Lung (tissue), 12 donors: ENCODE measurements around the gene PRTFDC1. TPM values are rescaled to one million over a fixed set of nuclear protein-coding genes. Genes with fewer than 3 reads are reported as not detected.

ENCODE experiments used
- ATAC-seq: fragments of 200-7000 bp; cut with Tn5 transposase; one replicate; pipeline ENCODE4 v1.9.1; 2020; ENCODE audit warnings: moderate number of reproducible peaks; ENCODE audit not compliant: insufficient read depth, low FRiP score
- DNase-seq, 3 donors: peaks; one replicate each; pipeline ENCODE4 v3.0.0-alpha.2; 2013 to 2017
- H3K27ac ChIP-seq, 2 donors: one replicate each; pipeline ENCODE4 v1.5.1; 2013; ENCODE audit warnings: mild to moderate bottlenecking in 2 of 2, moderate library complexity in 2 of 2, control low read depth in 1 of 2, inconsistent platforms in 1 of 2, low read depth in 1 of 2, low read length in 1 of 2
- H3K27me3 ChIP-seq, 3 donors: one replicate each; pipeline ENCODE4 v1.5.1; 2013; ENCODE audit warnings: low read length in 2 of 3; ENCODE audit not compliant: control insufficient read depth in 3 of 3, insufficient read depth in 3 of 3
- H3K36me3 ChIP-seq, 4 donors: one replicate each; pipeline ENCODE4 v1.5.1; 2013; ENCODE audit warnings: low read length in 4 of 4, mild to moderate bottlenecking in 1 of 4, moderate library complexity in 1 of 4; ENCODE audit not compliant: control insufficient read depth in 4 of 4, insufficient read depth in 4 of 4
- H3K4me1 ChIP-seq, 5 donors: one replicate each; pipeline ENCODE4 v1.5.1; 2013; ENCODE audit warnings: low read length in 5 of 5, mild to moderate bottlenecking in 2 of 5, moderate library complexity in 1 of 5; ENCODE audit not compliant: control insufficient read depth in 5 of 5, insufficient read depth in 5 of 5
- H3K4me3 ChIP-seq: one replicate; pipeline ENCODE4 v1.5.1; 2013; ENCODE audit warnings: mild to moderate bottlenecking, control low read depth, moderate library complexity
- H3K9ac ChIP-seq, 2 donors: one replicate each; pipeline ENCODE4 v1.5.1; 2013; ENCODE audit warnings: low read length in 2 of 2, control low read depth in 1 of 2; ENCODE audit not compliant: insufficient read depth in 1 of 2
- H3K9me3 ChIP-seq, 4 donors: one replicate each; pipeline ENCODE4 v1.5.1; 2013; ENCODE audit warnings: low read length in 3 of 4, mild to moderate bottlenecking in 1 of 4, moderate library complexity in 1 of 4; ENCODE audit not compliant: control insufficient read depth in 4 of 4, insufficient read depth in 3 of 4
- CTCF ChIP-seq: IDR thresholded peaks from 2 replicates; pipeline ENCODE4 v1.5.1; 2012; ENCODE audit warnings: mild to moderate bottlenecking; ENCODE audit errors: control extremely low read depth, extremely low read depth
- WGBS, 2 donors: extraction: QIAGEN DNeasy Blood & Tissue Kit; methylation state at CpG; one replicate each; pipeline ENCODE4 v1.1.7; 2013; 5-methylcytosine and 5-hydroxymethylcytosine counted together
- polyA plus RNA-seq, 2 donors: library from polyadenylated mRNA; stranded (reverse); fragments of 200-250 nt; gene quantifications; one replicate each; pipeline ENCODE4 v1.2.1, GENCODE V29; 2013
- total RNA-seq, 2 donors: library from RNA; depleted of rRNA in 1 of 2; stranded (reverse); fragments of >200 nt in 1 of 2; gene quantifications; one replicate each; pipeline ENCODE4 v1.2.1, GENCODE V29; 2014 to 2021
- donor health status: control.
- donor health status: control.
- donor health status: Bipolar disorder and iron deficiency.
- donor health status: healthy.
- donor health status: DM: yes; HTN: yes; CAD: no.

Gene PRTFDC1
- total and polyA plus RNA-seq, 4 donors: 1.6 to 12.5 (median 3.1) TPM

GRCh38 chr10:24866604-24867583, 85.5 kb downstream of the PRTFDC1 start:
- peaks cover 0 to 3% (median 0%) of the 10 kb centered on the region in 4 donors for H3K9me3 ChIP-seq
- peaks cover 0 to 27% (median 4%) of the 10 kb centered on the region in 5 donors for H3K4me1 ChIP-seq
- TF ChIP-seq CTCF: no peak
- H3K9ac ChIP-seq: no peak overlapping the region
- DNase-seq (peak in 2 of 3 donors; percentile 37 to 50), ATAC-seq (peak; percentile 41)
- no peak overlapping the region for H3K27ac ChIP-seq
- H3K4me3 ChIP-seq: no peak overlapping the region
- peaks cover 0 to 4% (median 0%) of the 10 kb centered on the region in 4 donors for H3K36me3 ChIP-seq
- no peaks in the 10 kb centered on the region for H3K27me3 ChIP-seq
- 47 to 57% methylated on average over 7 of the region's 7 CpGs for WGBS, 2 donors

GRCh38 chr10:24865783-24866182, 86.6 kb downstream of the PRTFDC1 start:
- H3K27me3 ChIP-seq: no peaks in the 10 kb centered on the region
- no peak for TF ChIP-seq CTCF
- no peak overlapping the region for H3K9ac ChIP-seq
- H3K9me3 ChIP-seq: peaks cover 0 to 3% (median 0%) of the 10 kb centered on the region in 4 donors
- no peak for DNase-seq
- WGBS, 2 donors: 86 to 91% methylated on average over 3 of the region's 3 CpGs
- ATAC-seq: no peak
- no peak overlapping the region for H3K4me3 ChIP-seq
- no peak overlapping the region for H3K27ac ChIP-seq
- H3K36me3 ChIP-seq: peaks cover 0 to 4% (median 0%) of the 10 kb centered on the region in 4 donors
- peaks cover 0 to 19% (median 3%) of the 10 kb centered on the region in 5 donors for H3K4me1 ChIP-seq

GRCh38 chr10:24862589-24862988, 89.8 kb downstream of the PRTFDC1 start:
- peaks cover 0 to 27% (median 5%) of the 10 kb centered on the region in 5 donors for H3K4me1 ChIP-seq
- TF ChIP-seq CTCF: no peak
- H3K36me3 ChIP-seq: peaks cover 0 to 4% (median 0%) of the 10 kb centered on the region in 4 donors
- no peak overlapping the region for H3K27ac ChIP-seq
- H3K9ac ChIP-seq: no peak overlapping the region
- H3K4me3 ChIP-seq: no peak overlapping the region
- peaks cover 0 to 3% (median 0%) of the 10 kb centered on the region in 4 donors for H3K9me3 ChIP-seq
- H3K27me3 ChIP-seq: no peaks in the 10 kb centered on the region
- ATAC-seq: no peak
- no peak for DNase-seq
- WGBS, 2 donors: 88 to 92% methylated on average over 3 of the region's 3 CpGs
